T-helper 2 cell treated with Interferon-gamma antibody and Interleukin-4, amounts not matched to agents 100 ng/mL and 5 ng/mL, for 36 hours (primary cell): ENCODE data around the gene MEPCE. TPM values are rescaled to one million over a fixed set of nuclear protein-coding genes. Genes with fewer than 3 reads are reported as not detected.

Experiments
- intact Hi-C: fragments of 100-400 bp; cut with micrococcal nuclease; formaldehyde crosslinking; loops from one replicate; pipeline ENCODE4 v1.15.1; 2023
- total RNA-seq: library from RNA; stranded (reverse); gene quantifications from 2 replicates; pipeline ENCODE4 v1.2.3, GENCODE V29; 2022

The MEPCE gene
- total RNA-seq, 1 donor from 2014 or later: 42.6 TPM

DNA sequence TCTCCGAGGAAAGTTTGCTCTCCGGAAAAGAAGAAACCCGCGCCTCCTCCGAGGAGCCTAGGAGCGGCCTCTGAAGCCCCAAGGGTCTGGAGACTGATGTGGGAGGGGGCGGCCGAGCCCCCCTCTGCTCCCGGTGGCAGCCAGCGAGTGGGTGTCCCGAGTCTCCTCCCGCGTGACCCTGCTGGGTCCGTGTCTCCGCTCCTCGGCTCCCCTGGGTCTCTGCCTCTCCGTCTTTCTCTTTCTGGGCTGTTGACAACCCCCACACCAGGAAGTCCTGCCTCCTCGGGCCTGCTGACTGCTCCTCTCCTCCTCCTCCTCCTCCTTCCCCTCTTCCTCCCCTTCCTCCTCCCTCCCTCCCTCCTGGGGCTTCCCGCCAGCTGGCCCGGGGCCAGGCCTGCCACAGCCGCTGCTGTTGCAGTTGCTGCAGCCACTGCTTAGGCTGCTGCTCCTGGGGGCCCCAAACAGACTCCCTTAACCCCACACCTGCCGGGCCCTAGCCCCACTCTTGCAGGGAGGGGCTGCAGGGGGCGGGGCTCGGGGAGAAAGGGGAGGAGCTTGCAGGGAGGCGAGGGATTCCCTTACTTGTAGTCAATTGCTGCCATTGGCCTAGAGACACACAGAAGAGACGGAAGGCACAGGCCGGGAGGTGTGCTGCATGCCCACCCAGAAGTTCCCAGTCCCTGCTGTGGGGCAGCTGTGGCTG is 49.5 kb downstream of the MEPCE start, which contains the start of gene TSC22D4:
Gene TSC22D4 (minus strand): TSS at position 257 of the 703 bp plus-strand sequence. CDS start 1,176 bp downstream, outside the sequence.
- intact Hi-C loops: loop anchor here (1.0 to 5.0 kb wide), 7 partner anchors 10 to 228 kb away; partner anchors contain the start of genes AGFG2, GNB2, MEPCE and POP7

DNA sequence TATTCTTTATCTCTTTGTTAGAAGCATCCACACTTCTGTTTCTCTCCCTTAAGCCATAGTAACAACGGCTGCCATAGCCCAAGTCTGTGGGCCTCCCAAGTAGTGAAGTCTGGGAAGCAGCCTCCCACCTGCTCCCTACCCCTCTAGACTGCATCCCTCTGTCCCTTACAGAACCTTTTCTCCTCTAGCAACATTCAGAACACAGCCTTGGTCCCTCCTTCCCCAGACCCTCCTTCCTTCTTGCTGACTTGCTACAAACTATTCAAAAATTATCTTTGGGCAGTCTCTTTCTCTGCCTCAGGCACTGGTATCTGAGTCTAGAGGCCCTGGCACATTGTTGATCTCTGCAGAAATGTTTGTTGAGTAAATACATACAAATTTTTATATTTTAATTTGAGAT is 51.8 kb downstream of the MEPCE start:
- intact Hi-C loops: no loop called here

DNA sequence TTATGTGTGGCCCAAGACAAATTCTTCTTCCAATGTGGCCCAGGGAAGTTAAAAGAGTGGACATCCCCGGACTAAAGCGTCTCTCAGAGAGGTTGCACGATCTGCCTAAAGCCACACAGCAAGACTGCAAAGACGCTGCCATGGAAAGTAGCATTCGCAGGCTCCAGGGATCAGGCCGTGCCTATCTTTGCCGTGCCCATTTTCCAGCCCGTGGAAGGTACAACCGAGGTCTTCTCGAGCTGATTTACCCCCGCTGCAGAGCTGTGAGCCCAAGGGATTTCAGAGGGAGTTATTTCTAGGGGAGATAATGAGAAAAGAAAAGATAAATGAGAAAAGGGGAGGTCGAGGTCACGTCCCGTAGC is 53.1 kb downstream of the MEPCE start:
- intact Hi-C loops: no loop called here

DNA sequence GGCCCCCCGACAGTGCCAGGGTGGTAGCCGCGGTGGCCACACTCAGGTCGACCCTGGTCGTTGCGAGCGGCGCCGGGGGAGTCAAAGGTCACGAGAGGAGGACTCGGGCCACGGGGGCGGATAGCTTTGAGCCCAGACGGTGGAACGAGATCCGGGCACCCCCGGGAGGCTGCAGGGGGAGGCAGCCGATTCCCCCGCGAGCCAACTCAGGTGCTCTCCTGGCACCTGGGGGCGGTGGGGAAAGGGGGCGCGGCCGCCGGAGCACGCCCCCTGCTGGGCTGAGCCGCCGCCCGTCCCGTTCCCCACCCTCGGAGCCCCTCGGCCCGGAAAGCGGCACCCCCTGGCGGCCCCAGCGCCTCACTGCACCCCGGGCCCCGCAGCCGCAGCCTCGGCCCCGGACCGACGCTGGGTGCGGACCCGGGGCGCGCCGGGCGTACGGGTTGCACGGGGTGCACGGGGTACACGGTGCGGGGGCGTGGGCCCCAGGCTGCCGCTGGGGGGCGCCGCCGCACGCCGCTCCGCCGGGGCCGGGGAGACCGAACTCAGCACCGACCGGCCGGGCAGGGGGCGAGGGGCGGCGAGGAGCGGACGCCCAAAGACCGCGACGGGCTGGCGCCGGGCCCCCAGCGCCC is 53.6 kb downstream of the MEPCE start:
- intact Hi-C loops: no loop called here

Other genes with a start within 250 kb of the MEPCE start
- 46.2 and 49.9 TPM in 2 replicates for gene PVRIG, start 209.9 kb upstream of the MEPCE start, total RNA-seq
- gene SPDYE3, start 122.1 kb upstream of the MEPCE start, total RNA-seq: not detected in 2 replicates
- gene PILRB, start 71.7 kb upstream of the MEPCE start, total RNA-seq: 73.4 and 78.1 TPM in 2 replicates
- gene PILRA, start 56.3 kb upstream of the MEPCE start, total RNA-seq: 11.5 and 12.2 TPM in 2 replicates
- 1.3 and 1.9 TPM in 2 replicates for gene ZCWPW1, start 1.1 kb upstream of the MEPCE start, total RNA-seq
- gene PPP1R35, start 6.7 kb downstream of the MEPCE start, total RNA-seq: 68.9 and 81.8 TPM in 2 replicates
- 3.2 and 3.3 TPM in 2 replicates for gene SPACDR, start 34.4 kb downstream of the MEPCE start, total RNA-seq
- gene TSC22D4, start 49.4 kb downstream of the MEPCE start, total RNA-seq: 90.2 and 95.7 TPM in 2 replicates
- 0.11 TPM in 1 of 2 replicates, not detected in the other for gene NYAP1, start 54.1 kb downstream of the MEPCE start, total RNA-seq
- 39.2 and 41.3 TPM in 2 replicates for gene AGFG2, start 109.4 kb downstream of the MEPCE start, total RNA-seq
- gene SAP25, start 144.1 kb downstream of the MEPCE start, total RNA-seq: 21.4 and 22.5 TPM in 2 replicates
- 167 and 168 TPM in 2 replicates for gene LRCH4, start 156.3 kb downstream of the MEPCE start, total RNA-seq
- 1.0 and 1.2 TPM in 2 replicates for gene FBXO24, start 156.5 kb downstream of the MEPCE start, total RNA-seq
- gene PCOLCE, start 172.5 kb downstream of the MEPCE start, total RNA-seq: 13.3 and 14.4 TPM in 2 replicates
- 55.2 and 58.4 TPM in 2 replicates for gene MOSPD3, start 182.7 kb downstream of the MEPCE start, total RNA-seq
- 11.7 and 13.5 TPM in 2 replicates for gene TFR2, start 211.7 kb downstream of the MEPCE start, total RNA-seq
- not detected in 2 replicates for gene ACTL6B, start 226.6 kb downstream of the MEPCE start, total RNA-seq
- 239 and 243 TPM in 2 replicates for gene GNB2, start 243.9 kb downstream of the MEPCE start, total RNA-seq